Adrenal gland (tissue), 12 donors: Measurements from ENCODE around the gene RPL3. TPM values are rescaled to one million over a fixed set of nuclear protein-coding genes. Genes with fewer than 3 reads are reported as not detected.

Experiments
- DNase-seq, 7 donors: peaks; one replicate each; pipeline ENCODE4 v3.0.0-alpha.2; 2019 to 2020
- H3K27ac ChIP-seq, 5 donors: fragments of 200-600 bp; sonication (generic) in 4 of 5; 1 replicate in 3 of 5; 2 replicates in 2 of 5; pipeline versions ENCODE4 v1.5.1 to v1.8.0; 2016 to 2020; ENCODE audit warnings: mild to moderate bottlenecking in 1 of 5
- H3K27me3 ChIP-seq: fragments of 200-600 bp; 2 replicates; pipeline ENCODE4 v1.8.0; 2021
- H3K36me3 ChIP-seq, 2 donors: fragments of 200-600 bp; replicated peaks in 1 of 2; 1 replicate in 1 of 2; 2 replicates in 1 of 2; pipeline versions ENCODE4 v1.5.1 to v1.8.0; 2018 to 2022
- H3K4me1 ChIP-seq, 2 donors: fragments of 200-600 bp; replicated peaks in 1 of 2; 1 replicate in 1 of 2; 2 replicates in 1 of 2; pipeline versions ENCODE4 v1.5.1 to v1.8.0; 2018 to 2021
- H3K4me3 ChIP-seq, 4 donors: fragments of 200-600 bp; sonication (generic) in 3 of 4; one replicate each; pipeline ENCODE4 v1.5.1; 2016 to 2018
- H3K9me3 ChIP-seq, 3 donors: fragments of 200-600 bp; sonication (generic) in 1 of 3; replicated peaks in 1 of 3; 1 replicate in 2 of 3; 2 replicates in 1 of 3; pipeline versions ENCODE4 v1.5.1 to v1.8.0; 2016 to 2021
- CTCF ChIP-seq, 6 experiments: fragments of 450-650 bp in 4 of 6; fragments of 200-600 bp in 2 of 6; sonication (generic) in 1 of 6; IDR thresholded peaks; 1 replicate in 5 of 6; 2 replicates in 1 of 6; pipeline versions ENCODE4 v1.5.1 to v1.8.0; 2016 to 2021; ENCODE audit warnings: antibody characterized with exemption in 6 of 6, mild to moderate bottlenecking in 2 of 6, moderate library complexity in 1 of 6
- POLR2A ChIP-seq, 2 donors: fragments of 450-650 bp; IDR thresholded peaks; one replicate each; pipeline ENCODE4 v1.6.1; 2017; ENCODE audit warnings: antibody characterized with exemption in 2 of 2, mild to moderate bottlenecking in 2 of 2, moderate library complexity in 1 of 2
- WGBS, 4 donors: extraction: QIAGEN DNeasy Blood & Tissue Kit in 2 of 4; methylation state at CpG; one replicate each; pipeline versions ENCODE4 v1.1.5 to v1.1.7; 2013 to 2017; 5-methylcytosine and 5-hydroxymethylcytosine counted together
- intact Hi-C, 2 donors: fragments of 100-400 bp; cut with DNase I; formaldehyde crosslinking; loops; one replicate each; pipeline versions ENCODE4 v1.14.1 to v1.15.0; 2022 to 2023
- polyA plus RNA-seq, 3 donors: library from polyadenylated mRNA; stranded (reverse); fragments of 200-250 nt in 2 of 3; fragments of 350-450 nt in 1 of 3; fragmentation: Illumina TruSeq in 1 of 3; extraction: RNeasy Lipid Tissue Mini Kit (QIAGEN cat#74804) in 1 of 3; gene quantifications; one replicate each; pipeline ENCODE4 v1.2.3, GENCODE V29; 2013 to 2014
- total RNA-seq, 9 donors: library from RNA; depleted of rRNA in 4 of 9; stranded (reverse); fragments of >200 nt in 4 of 9; fragments of 120-200 nt in 1 of 9; fragmentation: NEBNext Ultra II Directional in 1 of 9; extraction: Animal tissue kit (Norgen Biotek cat#: 25700) in 1 of 9; gene quantifications; one replicate each; pipeline versions ENCODE4 v1.1.0 to v1.2.4, GENCODE V29; 2013 to 2023
- donor health status: healthy with polysubstance abuse.
- donor health status: Bipolar disorder and iron deficiency.
- donor health status: DM: yes; HTN: yes; CAD: no.
- donor health status: DM: no; HTN: no; CAD: no.
- donor health status: DM: no; HTN: no; CAD: no.
- donor health status: DM: yes; HTN: yes; CAD: no.

Gene RPL3
- total and polyA plus RNA-seq, 12 donors = 1,374 to 2,713 (median 1,954) TPM

GRCh38 chr22:39278040-39278439 lies 41.4 kb downstream of the RPL3 start:
- WGBS, 4 donors = 60 to 73% methylated on average over 13 of the region's 13 CpGs; no CpG with 5 or more reads in 2 of the 4 donors
- Histone ChIP-seq H3K27ac (peak overlapping the region in 1 of 5 donors; percentile 29), H3K9me3 (no peaks in the 10 kb centered on the region), H3K36me3 (no peaks in the 10 kb centered on the region), H3K4me1 (peaks cover 0 to 8% of the 10 kb centered on the region in 2 donors), H3K4me3 (no peak overlapping the region), H3K27me3 (no peaks in the 10 kb centered on the region)
- TF ChIP-seq CTCF (IDR thresholded peaks at IDR 0.05) (no peak), POLR2A (IDR thresholded peaks at IDR 0.05) (no peak)
- DNase-seq = peak in 3 of 7 donors; percentile 27 to 68 (median 52)
- intact Hi-C loops = no loop called here

GRCh38 chr22:39277142-39277607 lies 42.2 kb downstream of the RPL3 start:
- Histone ChIP-seq H3K27me3 (no peaks in the 10 kb centered on the region), H3K27ac (peak overlapping the region in 1 of 5 donors; percentile 18), H3K36me3 (no peaks in the 10 kb centered on the region), H3K9me3 (no peaks in the 10 kb centered on the region), H3K4me3 (no peak overlapping the region), H3K4me1 (no peaks in the 10 kb centered on the region)
- 77 to 84% (median 82%) methylated on average over 6 of the region's 6 CpGs for WGBS, 4 donors
- DNase-seq = no peak
- TF ChIP-seq POLR2A (IDR thresholded peaks at IDR 0.05) (no peak), CTCF (IDR thresholded peaks at IDR 0.05) (no peak)
- intact Hi-C loops = no loop called here

GRCh38 chr22:39276440-39277141 lies 42.8 kb downstream of the RPL3 start:
- Histone ChIP-seq H3K9me3 (no peaks in the 10 kb centered on the region), H3K4me1 (no peaks in the 10 kb centered on the region), H3K4me3 (no peak overlapping the region), H3K27me3 (no peaks in the 10 kb centered on the region), H3K27ac (peak overlapping the region in 1 of 5 donors; percentile 18), H3K36me3 (no peaks in the 10 kb centered on the region)
- DNase-seq = peak in 1 of 7 donors; percentile 36
- no peak for TF ChIP-seq POLR2A (IDR thresholded peaks at IDR 0.05)
- no peak for TF ChIP-seq CTCF (IDR thresholded peaks at IDR 0.05)
- intact Hi-C loops = no loop called here
- WGBS, 4 donors = 70 to 84% (median 80%) methylated on average over 9 to 12 of the region's 12 CpGs

GRCh38 chr22:39275814-39276439 lies 43.5 kb downstream of the RPL3 start:
- TF ChIP-seq POLR2A (IDR thresholded peaks at IDR 0.05) = no peak
- TF ChIP-seq CTCF (IDR thresholded peaks at IDR 0.05) = no peak
- WGBS, 4 donors = 80 to 92% (median 88%) methylated on average over 5 to 9 of the region's 9 CpGs

More at GRCh38 chr22:39275814-39276439, 43.5 kb downstream of the RPL3 start:
- Histone ChIP-seq H3K9me3 (no peaks in the 10 kb centered on the region), H3K36me3 (no peaks in the 10 kb centered on the region), H3K4me1 (no peaks in the 10 kb centered on the region), H3K4me3 (no peak overlapping the region), H3K27ac (no peak overlapping the region), H3K27me3 (no peaks in the 10 kb centered on the region)
- intact Hi-C loops = no loop called here
- DNase-seq = no peak
